Measurements from ENCODE around the gene LRP10. TPM values are rescaled to one million over a fixed set of nuclear protein-coding genes. Genes with fewer than 3 reads are reported as not detected.
A peak's percentile ranks its signal among the peaks of the same experiment; 100 is the strongest.

LRP10 gene
- total RNA-seq, 1 donor from 2014 or later, result 83.3 TPM

- POLR2A ChIA-PET, result interaction anchor here (0.6 to 7.0 kb wide), 20 partner anchors 8 to 1649 kb away, joined by 3 to 74 read pairs (median 6); partner anchors contain the start of genes ABHD4, ACIN1, AJUBA and C14orf119
- ATAC-seq (ENCODE audit: low read depth), result peak; percentile 1
- CTCF ChIA-PET, result interaction anchor here (0.7 to 4.1 kb wide), 5 partner anchors 8 to 349 kb away, joined by 3 to 19 read pairs (median 3); partner anchors contain the start of gene PRMT5
- H3K36me3 Mint-ChIP-seq (ENCODE audit: low read depth), result peaks cover 77% of the 10 kb centered on the region
- H3K27ac Mint-ChIP-seq, result peak overlapping the region; percentile 100
- no peak for DNase-seq
- H3K4me3 Mint-ChIP-seq, result peak overlapping the region; percentile 99
- intact Hi-C loops (cut with micrococcal nuclease), result loop anchor here (1.0 to 5.0 kb wide), 10 partner anchors 10 to 402 kb away; partner anchors contain the start of genes ACIN1, C14orf119, DAD1 and HAUS4
- H3K27me3 Mint-ChIP-seq, result no peaks in the 10 kb centered on the region
- H3K4me1 Mint-ChIP-seq, result peaks cover 51% of the 10 kb centered on the region
- H3K9me3 Mint-ChIP-seq, result no peaks in the 10 kb centered on the region
- TF ChIP-seq, protein P1, sequence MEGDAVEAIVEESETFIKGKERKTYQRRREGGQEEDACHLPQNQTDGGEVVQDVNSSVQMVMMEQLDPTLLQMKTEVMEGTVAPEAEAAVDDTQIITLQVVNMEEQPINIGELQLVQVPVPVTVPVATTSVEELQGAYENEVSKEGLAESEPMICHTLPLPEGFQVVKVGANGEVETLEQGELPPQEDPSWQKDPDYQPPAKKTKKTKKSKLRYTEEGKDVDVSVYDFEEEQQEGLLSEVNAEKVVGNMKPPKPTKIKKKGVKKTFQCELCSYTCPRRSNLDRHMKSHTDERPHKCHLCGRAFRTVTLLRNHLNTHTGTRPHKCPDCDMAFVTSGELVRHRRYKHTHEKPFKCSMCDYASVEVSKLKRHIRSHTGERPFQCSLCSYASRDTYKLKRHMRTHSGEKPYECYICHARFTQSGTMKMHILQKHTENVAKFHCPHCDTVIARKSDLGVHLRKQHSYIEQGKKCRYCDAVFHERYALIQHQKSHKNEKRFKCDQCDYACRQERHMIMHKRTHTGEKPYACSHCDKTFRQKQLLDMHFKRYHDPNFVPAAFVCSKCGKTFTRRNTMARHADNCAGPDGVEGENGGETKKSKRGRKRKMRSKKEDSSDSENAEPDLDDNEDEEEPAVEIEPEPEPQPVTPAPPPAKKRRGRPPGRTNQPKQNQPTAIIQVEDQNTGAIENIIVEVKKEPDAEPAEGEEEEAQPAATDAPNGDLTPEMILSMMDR (IDR thresholded peaks at IDR 0.05), result no peak
These were observed 48.0 kb downstream of the LRP10 start for GRCh38 chr14:22919601-22919921.

- no peak overlapping the region for H3K4me3 Mint-ChIP-seq
- H3K4me1 Mint-ChIP-seq, result peaks cover 40% of the 10 kb centered on the region
- H3K36me3 Mint-ChIP-seq (ENCODE audit: low read depth), result peaks cover 80% of the 10 kb centered on the region
- CTCF ChIA-PET, result interaction anchor here (4.1 kb wide), 1 partner anchor 9 kb away, joined by 19 read pairs; the partner anchor contains the start of gene PRMT5
- ATAC-seq (ENCODE audit: low read depth), result no peak
- H3K27ac Mint-ChIP-seq, result no peak overlapping the region
- intact Hi-C loops (cut with micrococcal nuclease), result loop anchor here (10.0 kb wide), 1 partner anchor 634 kb away; the partner anchor contains the start of genes THTPA and ZFHX2
- DNase-seq, result no peak
- TF ChIP-seq, protein P1 (IDR thresholded peaks at IDR 0.05), result no peak
- POLR2A ChIA-PET, result interaction anchor here (0.7 to 7.0 kb wide), 3 partner anchors 9 to 36 kb away, joined by 4 to 74 read pairs (median 47); partner anchors contain the start of genes HAUS4, PRMT5 and REM2
- H3K9me3 Mint-ChIP-seq, result no peaks in the 10 kb centered on the region
- no peaks in the 10 kb centered on the region for H3K27me3 Mint-ChIP-seq
These were observed 49.2 kb downstream of the LRP10 start for GRCh38 chr14:22920697-22921096.

GRCh38 chr14:22922294-22922693, 50.8 kb downstream of the LRP10 start:
- no peak overlapping the region for H3K27ac Mint-ChIP-seq
- no peaks in the 10 kb centered on the region for H3K9me3 Mint-ChIP-seq
- peaks cover 80% of the 10 kb centered on the region for H3K36me3 Mint-ChIP-seq (ENCODE audit: low read depth)

GRCh38 chr14:22923746-22924145, 52.2 kb downstream of the LRP10 start:
- Mint-ChIP-seq H3K4me3 (no peak overlapping the region), H3K27me3 (no peaks in the 10 kb centered on the region), H3K36me3 (ENCODE audit: low read depth) (peaks cover 70% of the 10 kb centered on the region), H3K4me1 (peaks cover 24% of the 10 kb centered on the region), H3K27ac (no peak overlapping the region), H3K9me3 (no peaks in the 10 kb centered on the region)
- intact Hi-C loops (cut with micrococcal nuclease), result loop anchor here (10.0 kb wide), 1 partner anchor 631 kb away; the partner anchor contains the start of genes THTPA and ZFHX2
- DNase-seq, result no peak
- no peak for ATAC-seq (ENCODE audit: low read depth)
- ChIA-PET CTCF (no interaction called here), POLR2A (interaction anchor here (0.7 to 1.3 kb wide), 2 partner anchors 21 to 335 kb away, joined by 3 to 4 read pairs; partner anchors contain the start of gene DAD1)
- TF ChIP-seq, protein P1 (IDR thresholded peaks at IDR 0.05), result no peak

More at GRCh38 chr14:22922294-22922693, 50.8 kb downstream of the LRP10 start:
- no peaks in the 10 kb centered on the region for H3K27me3 Mint-ChIP-seq
- CTCF ChIA-PET, result no interaction called here
- POLR2A ChIA-PET, result no interaction called here
- H3K4me1 Mint-ChIP-seq, result peaks cover 34% of the 10 kb centered on the region
- intact Hi-C loops (cut with micrococcal nuclease), result loop anchor here (10.0 kb wide), 1 partner anchor 633 kb away; the partner anchor contains the start of genes THTPA and ZFHX2
- H3K4me3 Mint-ChIP-seq, result no peak overlapping the region
- ATAC-seq (ENCODE audit: low read depth) (no peak), DNase-seq (no peak)
- TF ChIP-seq, protein P1 (IDR thresholded peaks at IDR 0.05), result no peak

GRCh38 chr14:22925513-22925912, 54.0 kb downstream of the LRP10 start:
- H3K4me1 Mint-ChIP-seq, result peaks cover 9% of the 10 kb centered on the region
- H3K36me3 Mint-ChIP-seq (ENCODE audit: low read depth), result peaks cover 56% of the 10 kb centered on the region
- ATAC-seq (ENCODE audit: low read depth), result no peak
- no peak overlapping the region for H3K27ac Mint-ChIP-seq
- no peak for DNase-seq
- intact Hi-C loops (cut with micrococcal nuclease), result loop anchor here (10.0 kb wide), 1 partner anchor 629 kb away; the partner anchor contains the start of genes THTPA and ZFHX2
- H3K27me3 Mint-ChIP-seq, result no peaks in the 10 kb centered on the region
- TF ChIP-seq, protein P1 (IDR thresholded peaks at IDR 0.05), result no peak
- CTCF ChIA-PET, result no interaction called here
- no peaks in the 10 kb centered on the region for H3K9me3 Mint-ChIP-seq
- no peak overlapping the region for H3K4me3 Mint-ChIP-seq
- POLR2A ChIA-PET, result no interaction called here

Measured in activated B cell treated with CpG ODN at 0.5 μM for 24 hours (primary cell).